HG02970 (cell line): Measurements from ENCODE around the gene BTBD16.
A peak's percentile ranks its signal among the peaks of the same experiment; 100 is the strongest.

Experiments used
- ATAC-seq: cut with Tn5 transposase; IDR thresholded peaks from one replicate; pipeline ENCODE4 v1.9.1; 2021; ENCODE audit warnings: mild to moderate bottlenecking, moderate library complexity, moderate number of reproducible peaks; ENCODE audit not compliant: unreplicated experiment, low FRiP score

The BTBD16 gene

DNA sequence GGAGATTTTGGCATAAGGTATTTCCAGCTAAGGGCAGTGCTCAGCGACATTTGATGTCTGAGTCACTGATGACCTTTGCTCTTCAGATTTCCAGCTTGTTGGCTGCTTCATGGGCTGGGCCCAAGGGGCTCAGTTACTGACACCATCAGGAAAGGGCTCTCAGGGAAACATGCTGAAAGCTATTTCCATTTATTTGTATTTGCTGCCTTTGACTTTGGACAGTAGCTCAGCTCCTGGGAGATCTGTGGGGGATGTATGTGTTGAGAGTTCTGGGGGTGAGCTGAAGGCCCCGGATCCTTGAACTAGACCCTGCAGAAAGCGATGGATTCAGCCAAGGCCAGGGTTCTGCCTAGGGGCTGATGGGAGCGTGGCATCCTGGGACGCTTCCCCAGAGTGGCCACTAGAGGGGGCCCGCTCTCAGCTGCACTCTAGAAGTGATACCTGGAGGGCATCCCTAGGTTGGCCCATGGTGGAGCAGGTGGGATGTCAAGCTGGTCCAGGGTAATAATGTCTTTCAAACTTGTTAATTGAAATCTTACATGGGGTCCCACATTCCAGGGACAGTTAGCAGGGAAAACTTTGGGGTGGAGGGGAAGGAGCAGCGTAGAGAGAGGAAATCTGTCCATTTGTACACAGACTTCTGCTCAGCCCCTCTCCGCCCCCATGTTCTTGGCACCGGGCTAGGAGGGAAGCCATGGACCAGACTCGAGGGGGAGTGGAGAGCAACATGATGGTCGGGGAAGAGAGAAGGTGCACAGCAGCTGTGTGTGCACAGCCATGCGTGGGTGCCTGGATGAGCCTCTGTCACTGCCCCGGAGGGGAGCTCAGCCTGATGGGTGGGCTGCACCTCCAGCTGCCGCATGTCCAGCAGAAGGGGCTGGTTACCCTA is 3.0 kb upstream of the BTBD16 start:
- ATAC-seq = peak; percentile 81

DNA sequence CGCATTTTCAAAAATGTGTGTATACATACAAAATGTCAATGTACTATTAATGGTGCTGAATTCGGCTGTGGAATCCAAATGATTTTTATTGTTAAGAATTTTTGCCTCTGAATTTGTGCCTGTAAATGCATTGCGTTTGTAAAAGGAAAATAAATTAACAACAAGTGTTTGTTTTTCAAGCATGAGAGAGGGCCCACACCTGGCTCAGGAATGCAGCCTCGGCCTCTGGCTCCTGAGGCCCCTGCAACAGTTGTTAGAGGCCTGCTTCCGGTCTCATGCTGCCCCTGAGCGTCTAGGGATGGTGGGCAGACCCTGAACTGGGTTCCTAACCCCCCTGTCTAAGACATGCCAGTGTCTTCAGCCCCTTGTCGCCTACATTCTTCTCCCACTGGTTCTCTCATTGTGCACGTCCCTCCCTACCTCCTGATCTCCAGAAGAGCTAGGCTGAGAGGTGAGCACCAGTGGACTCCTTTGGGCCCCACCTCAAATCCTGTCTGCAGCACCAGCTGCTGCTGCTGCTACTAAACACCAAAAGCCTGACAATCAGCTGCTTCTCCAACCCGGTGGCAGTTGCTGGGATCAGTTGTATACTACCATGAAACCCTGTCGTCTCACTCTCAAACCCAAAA is 1.9 kb upstream of the BTBD16 start:
- ATAC-seq = no peak

DNA sequence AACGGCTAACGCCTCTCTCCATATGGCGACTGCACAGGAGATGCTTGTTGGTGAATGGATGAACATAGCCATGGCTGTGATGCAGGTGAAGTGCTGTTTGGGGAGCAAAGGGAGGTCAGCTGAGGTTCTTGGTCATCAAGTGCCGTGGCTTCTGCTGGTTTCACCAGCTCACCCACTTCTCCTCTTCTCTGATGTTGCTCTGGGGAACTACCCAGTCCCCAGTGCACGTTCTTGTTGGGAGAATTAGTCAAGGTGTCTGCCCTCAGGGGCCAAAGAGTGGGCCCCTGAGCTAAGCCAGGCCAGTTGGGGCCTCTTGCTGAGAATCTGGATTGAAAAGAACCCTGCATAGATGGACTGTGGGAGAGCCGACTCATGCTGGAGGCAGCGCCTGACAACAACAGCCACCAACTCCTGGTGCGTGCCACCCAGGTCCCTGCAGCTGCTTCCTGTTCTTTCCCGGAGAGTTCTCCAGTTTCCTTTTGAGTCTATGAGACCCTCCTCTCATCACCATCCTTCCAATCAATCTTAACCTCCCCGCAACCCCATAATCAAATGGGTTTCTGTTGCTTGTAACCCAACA is 3.0 kb downstream of the BTBD16 start:
- no peak for ATAC-seq

DNA sequence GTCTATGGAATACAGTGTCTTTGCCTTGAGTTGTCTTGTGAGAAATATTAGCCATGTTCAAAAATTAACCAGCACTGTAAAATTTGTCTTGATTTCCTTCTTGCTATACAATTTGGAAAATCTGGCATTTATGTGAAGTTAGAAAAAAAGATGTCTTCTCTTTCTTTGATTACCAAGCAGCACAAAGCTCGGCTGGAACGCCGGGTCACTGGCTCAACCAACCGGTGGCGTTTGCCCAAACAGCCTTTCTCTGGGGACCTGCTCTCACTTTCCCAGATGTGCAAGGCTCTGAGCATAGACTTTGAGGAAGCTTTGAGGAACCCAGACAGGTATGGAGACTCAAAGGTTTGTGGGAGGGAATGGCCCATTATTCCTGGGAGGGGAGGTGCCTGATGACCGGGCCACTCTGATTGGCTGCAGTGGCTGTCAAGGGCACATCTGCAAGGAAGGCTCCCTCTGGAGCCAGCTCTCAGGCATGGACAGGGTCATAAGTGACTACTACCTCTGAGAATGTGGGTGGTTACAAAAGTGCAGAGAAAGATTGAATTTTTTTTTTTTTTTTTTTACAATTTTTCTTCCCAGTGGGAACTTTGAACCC is 5.6 kb downstream of the BTBD16 start:
- no peak for ATAC-seq

DNA sequence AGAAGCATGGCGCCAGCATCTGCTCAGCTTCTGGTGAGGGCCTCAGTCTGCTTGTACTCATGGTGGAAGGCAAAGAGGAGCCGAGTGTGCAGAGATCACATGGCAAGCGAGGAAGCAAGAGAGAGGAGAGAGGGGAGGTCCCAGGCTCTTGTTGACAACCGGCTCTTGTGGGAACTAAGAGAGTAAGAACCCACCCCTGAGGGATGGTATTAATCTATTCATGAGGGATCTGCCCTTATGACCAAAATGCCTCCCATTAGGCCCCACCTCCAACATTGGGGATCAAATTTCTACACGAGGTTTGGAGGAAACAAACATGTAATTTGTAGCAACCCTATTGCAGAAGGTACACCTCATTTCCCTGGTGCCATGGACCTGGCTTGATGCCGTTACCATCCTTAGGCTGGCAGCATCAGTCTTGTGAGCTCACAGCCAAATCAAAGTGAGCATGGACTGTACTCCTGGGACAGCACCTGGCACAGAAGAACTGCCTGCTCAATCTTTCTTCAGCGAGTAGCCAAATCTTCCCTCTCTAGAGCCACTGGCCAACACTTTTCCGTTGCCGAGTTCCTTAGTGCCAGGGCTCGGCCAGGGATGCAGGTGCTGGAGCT is 6.5 kb downstream of the BTBD16 start:
- ATAC-seq = no peak

DNA sequence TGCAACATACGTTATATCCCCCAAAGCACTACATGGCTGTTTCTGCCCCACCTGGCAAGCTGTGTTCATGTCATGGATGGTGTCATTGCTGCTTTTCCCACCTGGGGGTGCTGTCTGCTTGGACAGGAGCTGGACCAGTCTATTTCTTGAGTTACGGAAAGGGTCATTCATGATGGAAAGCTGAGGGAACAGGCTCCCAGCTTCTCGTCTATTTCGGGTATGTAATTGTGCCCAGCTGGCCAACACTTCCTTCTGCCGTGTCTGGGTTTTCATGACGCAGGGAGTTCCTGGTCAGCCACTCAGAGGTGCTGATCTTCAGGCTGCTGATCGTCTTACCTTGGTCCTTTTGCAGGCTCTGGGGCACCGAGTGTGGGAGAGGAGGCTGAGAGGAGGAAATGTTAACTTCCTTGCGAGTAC is 8.6 kb downstream of the BTBD16 start:
- no peak for ATAC-seq

DNA sequence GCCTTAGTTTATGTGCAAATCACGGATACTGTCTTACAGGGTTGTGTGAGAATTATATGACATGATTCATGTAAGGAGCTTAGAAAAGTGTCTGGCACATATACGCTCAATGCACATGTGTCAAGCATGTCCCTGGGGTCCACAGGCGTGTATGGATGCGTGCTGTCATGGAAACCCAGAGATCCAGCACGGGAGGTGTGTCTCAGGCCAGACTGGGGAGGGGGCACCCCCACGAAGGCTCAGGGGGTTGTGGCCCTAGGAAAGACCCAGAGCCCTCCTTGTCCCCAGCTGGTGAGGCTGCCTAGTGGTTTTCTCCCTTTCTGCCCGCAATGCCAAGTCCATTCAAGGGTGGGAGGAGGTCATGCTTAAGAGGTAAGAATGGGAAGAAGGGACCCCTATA is 9.1 kb downstream of the BTBD16 start:
- ATAC-seq = no peak

DNA sequence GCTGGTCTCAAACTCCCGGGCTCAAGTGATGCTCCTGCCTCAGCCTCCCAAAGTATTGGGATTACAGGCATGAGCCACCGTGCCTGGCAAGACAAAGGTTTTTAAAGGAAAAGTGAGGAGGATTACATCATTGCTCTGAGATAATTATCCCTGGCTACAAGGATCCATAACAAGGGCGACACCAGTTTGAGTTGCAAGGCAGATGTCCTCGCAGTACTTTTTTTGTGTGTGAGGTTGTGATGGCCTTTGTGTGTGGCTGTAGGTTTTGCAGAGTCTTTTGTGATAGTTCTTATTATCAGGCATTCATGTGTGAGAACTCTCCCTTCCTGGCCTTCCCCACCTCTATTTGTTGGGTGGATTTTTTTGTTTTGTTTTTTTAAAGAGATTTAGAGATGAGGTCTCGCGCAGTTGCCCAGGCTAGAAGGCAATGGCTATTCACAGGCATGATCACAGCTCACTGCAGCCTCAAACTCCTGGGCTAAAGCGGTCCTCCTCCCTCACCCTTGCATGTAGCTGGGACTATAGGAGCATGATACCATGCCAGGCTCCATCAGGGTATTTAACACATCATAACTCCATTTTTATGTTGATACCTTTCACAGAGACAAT is 10.0 kb downstream of the BTBD16 start:
- no peak for ATAC-seq

DNA sequence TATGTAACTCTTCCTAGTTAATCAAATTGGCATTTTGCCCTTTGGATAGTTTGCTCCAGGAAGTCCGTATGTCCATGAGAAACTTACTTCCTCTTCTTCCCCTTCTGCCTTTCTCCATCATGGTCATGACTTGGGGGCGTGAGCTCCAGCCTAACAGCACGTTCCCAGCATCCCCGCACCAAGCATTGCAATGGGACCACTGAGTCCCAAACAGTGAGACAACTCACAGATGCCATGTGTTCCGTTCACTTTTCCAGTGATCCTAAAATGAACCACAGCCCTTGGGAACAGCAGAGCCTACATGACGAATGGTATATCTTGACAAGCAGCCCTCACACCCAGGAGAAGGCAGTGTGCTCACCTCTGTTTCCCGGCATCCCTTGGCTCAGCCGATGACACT is 10.7 kb downstream of the BTBD16 start:
- ATAC-seq = no peak

DNA sequence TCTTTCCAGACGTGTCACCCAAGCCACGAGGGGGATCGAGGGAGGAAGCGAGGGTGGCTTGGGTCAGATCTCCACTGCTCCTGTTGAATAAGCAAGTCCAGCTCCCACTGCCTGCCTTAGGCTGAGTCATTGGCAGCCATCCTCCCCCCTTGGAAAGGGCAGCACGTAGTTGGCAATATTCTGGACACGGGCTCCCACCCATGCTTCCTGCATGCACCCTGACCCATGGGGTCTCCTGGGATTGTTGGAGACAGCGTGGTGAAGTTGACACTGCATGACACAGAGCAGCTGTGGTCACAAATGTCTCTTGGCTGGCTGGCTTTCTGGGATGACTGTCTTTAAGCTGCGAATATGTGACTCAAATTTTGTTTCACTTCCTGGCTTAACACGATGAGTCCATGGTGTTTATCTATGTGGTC is 11.2 kb downstream of the BTBD16 start:
- ATAC-seq = no peak

DNA sequence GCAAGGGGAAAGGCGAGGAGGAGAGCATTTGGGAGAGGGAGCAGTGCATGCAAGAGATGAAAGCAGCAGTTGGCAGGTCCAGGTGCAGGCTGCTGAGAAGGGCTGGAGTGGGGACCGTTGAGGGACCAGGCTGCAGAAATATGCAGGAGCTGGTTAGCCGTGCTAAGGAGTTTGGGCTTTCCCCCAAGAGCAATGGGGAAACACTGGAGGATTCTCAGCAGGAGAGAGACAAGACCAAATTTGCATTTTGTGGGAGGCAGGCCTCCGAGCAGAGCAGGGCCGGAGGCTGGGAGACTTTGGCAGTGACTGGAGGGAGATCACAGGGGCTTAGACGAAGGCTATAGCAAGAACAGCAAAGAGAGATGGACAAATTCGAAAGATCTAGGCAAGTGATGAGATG is 11.8 kb downstream of the BTBD16 start:
- no peak for ATAC-seq

DNA sequence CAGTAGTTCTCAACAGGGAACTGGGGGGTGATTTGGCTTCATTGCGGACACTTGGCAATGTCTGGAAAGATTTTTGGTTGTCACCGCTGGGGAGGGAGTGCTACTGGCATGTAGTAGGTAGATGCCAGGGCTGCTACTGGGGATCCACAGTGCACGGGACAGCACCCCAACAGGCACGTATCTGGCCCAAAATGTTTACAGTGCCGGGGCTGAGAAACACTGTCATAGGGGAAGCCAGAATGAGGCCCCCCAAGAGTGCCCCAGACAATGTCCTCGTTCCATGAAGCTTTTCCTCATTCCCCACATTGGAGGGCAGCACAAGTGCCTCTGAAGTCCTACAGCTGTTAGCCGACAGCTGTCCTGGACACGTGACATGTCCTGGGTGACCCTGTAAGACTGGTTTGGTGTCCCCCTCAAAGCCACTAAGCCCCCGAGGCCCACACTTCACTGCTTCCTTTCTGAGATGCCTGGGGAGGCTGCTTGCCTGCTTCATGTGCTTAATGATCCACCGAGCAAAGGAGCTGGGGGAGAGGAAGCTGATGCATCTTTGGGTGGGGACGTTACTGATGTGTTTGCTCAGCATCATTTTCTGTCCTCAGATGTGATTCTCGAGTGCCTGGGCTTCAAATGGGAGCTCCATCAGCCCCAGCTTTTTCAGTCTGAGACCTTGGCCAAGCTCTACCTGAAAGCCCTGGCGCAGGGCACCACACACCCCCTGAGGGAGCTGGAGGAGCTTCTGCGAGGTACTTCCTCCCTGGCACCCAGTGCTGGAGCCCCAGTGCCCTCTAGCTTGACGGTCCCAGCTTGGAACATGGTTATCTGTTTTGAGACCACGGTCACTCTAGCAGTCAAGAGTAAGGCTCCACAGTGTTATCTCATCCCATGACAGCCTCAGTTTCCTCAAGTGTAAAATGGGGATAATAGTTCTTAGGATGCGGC is 14.7 kb downstream of the BTBD16 start:
- ATAC-seq = no peak

DNA sequence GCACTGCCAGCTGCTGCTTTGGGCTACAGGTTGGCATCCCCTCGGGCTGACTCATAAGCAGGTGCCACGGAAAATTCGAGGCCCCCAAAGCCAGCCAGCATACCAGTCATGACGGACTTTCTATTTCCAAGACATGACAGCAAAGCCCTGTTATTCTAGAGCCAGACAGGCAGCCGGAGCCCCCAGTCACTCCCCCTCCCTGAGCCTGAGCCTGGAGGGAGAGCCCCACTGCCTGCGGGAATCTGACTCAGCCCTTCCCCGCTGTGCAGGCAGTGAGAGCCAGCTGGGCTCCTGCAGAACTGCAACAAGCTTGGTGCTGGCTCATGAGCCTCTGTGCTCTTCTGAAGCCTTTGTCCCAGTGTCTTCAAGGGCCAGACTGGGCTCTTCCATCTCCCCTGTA is 15.8 kb downstream of the BTBD16 start:
- ATAC-seq = no peak

DNA sequence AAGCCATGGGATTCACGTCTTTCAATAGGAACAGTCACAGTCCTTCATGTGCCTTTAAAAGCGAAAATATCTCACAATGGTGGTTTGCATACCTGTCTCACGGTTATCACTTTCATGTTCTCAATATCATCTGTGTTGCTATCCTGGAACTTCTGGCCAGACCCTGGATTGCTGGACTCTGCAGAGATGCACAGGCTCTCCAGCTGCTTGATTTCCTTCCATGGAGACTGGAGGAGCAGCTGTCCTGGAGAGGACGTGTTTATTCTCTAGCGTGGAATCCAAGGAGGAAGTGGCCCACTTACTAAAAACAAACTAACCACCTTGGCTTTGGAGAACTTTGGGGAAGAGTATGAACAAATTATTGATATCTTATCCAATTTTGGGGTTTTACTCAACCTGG is 16.5 kb downstream of the BTBD16 start:
- no peak for ATAC-seq

DNA sequence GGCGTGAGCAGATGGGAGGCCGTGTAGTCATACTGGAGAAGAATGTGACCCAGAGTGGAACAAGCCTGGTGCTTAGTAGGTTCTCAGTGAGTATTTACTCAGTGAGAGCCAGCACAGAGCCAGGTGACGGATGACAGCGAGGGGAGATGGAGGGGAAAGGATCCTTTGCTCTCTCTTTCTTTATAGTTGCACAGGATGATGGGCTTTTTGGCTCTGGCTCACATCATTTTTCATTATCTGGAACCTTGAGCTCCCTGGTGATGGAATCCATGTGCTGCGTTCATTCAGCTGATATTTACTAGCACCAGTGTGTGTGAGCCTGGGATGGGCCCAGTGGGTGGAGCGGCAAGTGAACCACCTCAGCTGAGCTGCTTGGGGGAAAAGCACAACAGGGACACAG is 17.2 kb downstream of the BTBD16 start:
- no peak for ATAC-seq

DNA sequence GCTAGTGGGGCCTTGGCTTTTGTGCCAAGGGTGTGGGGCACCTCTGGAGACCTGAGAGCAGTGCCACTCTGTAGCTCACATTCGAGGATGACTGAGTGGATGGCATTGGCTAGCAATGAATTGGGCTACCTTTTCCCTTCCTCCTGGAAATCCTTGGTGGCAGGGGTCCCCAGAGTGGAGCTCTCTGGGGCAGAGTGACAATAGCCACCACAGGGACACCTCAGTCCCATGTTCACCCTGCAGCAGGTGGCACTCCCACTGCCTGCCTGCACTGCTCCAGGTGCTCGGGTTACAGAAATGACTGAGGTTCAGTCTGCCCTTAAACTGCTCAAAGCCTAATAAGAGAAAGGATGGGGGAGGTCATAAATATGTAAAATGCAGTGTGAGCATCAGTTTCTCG is 17.8 kb downstream of the BTBD16 start:
- ATAC-seq = no peak

DNA sequence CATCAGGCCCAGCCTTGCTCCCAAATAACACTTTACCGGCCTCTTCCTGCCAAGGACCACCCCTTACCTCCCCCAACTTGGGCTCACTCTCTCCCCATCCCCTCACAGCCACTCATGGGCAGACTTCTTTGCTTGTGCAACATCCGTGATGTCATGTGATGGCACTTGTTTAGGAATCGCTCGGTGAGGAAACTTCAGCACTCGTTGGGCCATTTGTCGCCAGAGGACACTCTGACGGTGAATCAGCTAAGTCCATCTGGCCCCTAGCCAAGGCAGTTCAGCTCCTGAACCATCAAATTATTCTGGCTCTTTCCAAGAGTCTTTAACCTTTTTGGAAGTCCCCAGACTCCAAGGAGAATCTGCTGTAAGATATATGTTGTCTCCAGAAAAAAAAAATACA is 19.2 kb downstream of the BTBD16 start:
- no peak for ATAC-seq

DNA sequence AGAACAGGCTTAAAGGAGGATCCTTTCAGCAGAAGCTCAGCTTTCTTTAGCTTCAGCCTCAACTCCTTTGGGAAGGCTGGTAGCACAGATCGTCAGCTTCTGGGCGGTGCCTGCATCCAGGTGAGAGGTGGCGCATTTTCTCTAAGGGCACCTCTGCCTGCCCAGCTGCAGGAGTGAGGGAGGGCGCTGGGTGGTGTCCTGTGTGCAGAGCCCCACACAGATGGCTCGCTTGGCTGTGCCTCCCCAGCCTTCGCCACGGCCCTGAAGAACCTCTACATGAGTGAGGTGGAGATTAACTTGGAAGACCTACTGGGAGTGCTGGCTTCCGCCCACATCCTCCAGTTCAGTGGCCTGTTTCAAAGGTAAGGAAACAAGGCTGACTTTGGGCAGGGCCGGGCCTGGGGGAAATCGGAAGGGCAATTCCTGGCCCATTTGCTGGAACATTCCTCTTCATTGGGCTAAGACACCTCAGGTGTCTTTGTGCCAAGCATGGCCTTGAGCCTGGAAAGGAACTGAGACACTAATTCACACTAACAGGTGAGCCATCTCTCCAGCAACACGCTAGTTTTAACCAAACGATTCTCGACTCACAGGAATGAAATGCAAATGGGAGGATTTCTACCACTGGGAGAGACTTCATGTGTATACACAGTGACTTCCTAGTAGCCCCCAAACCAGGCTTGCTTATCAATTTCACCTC is 19.9 kb downstream of the BTBD16 start:
- ATAC-seq = no peak

DNA sequence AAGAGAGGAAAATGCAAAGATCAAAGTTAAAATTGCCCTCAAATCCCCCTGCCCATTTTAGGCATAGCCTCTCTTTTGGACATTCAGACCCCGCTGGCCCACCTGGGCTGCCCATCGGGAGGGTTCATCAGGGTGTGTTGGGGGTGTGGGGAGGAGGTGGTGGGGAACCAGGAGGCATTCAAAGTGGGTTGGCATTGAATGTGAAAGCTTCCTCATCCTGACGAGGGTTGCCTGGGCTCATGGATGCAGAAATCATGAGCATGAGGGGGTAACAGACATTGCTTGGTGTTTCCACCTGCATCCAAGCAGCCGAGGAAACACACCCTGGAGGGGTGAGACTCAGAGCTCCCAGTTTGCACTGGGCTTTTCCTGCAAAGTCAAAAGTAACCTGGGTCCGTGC is 20.6 kb downstream of the BTBD16 start:
- ATAC-seq = no peak
